ENCODE measurements around the gene TUBGCP3.
A peak's percentile ranks its signal among the peaks of the same experiment; 100 is the strongest.

The TUBGCP3 gene

DNA sequence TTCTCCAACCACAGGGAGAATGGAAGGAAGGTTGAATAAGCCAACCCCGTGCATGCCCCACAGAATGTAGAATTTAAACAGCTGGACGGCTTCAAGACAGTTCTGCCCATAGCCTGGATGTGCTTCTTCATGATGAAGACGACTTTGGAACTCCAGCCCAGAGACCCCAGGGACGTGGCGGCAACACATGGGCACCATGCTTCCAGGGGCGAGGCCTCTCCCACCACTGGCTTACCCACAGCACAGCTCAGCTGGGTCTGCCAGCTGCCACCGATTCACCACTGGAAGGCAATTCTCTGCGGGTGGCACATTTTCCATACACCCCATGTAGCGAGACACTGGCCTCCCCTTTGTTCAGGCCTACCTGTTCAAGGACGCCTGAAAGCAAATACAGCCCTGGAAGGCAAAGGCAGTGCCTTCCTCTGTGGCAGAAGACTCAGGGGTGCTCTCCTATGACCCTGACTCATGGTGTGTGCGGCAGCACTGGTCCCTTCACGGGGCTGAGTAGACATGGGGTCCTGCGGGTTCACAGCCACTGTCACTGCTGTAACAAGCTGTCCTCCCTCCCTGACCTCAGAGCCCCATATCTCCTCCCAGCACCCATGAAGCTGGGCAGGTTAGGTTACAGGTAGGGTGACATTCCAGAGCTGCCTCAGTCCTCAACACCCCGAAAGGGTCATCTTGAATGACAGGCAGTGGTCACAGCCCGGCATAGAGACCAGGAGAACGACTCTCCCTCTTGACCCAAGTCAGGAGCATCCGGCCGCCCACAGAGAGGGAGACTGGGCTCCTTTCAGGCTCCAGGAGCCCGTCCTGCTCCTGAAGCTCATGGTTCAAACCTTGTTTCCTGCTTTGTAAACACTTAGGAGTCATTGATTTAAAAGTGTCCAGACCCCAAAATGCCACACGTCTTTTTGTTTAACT, 139.1 kb downstream of the TUBGCP3 start:
- no peak for TF ChIP-seq POLR2A (IDR thresholded peaks at IDR 0.05; ENCODE audit: low read depth, low read length)
- DNase-seq (ENCODE audit: insufficient read length, low spot score) (no peak), FAIRE-seq (no peak)

DNA sequence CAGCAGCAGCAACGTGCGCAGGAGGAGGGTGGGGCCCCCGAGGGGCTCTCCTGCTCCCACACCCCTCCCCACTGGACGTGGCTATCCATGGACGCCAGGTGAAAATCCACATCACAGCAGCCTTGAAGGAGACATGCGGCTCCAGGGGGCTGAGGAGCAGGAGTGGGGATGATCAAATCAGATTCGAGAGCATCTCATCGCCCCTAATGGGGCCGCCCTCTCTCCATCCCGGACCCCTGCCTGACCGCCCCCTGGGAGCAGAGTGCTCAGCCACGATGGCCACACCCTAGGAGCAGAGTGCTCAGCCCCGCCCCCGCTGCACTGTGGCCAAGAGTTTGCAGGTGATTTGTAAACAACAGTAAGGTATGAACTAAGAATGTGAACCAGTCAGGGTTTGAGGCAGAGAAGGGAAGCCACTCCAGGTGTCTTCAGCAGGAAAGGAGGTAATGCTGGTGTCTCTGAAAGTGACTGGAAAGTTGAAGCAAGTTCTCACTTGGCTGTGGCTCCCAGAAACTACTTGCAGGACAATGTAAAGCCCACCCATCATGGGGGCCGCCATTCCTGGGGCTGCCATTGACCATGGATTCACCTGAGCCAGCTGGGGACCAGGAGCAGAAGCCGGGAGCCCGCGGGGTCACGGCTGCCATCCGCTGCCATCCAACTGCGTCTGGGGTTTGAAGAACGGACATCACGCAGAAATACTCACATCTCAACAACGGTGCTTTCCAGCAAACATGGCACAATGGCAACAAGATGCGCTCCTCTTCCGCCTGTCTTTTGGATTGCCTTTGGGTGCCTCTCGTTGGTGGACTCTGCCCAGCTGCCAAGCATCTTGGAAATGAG, 140.0 kb downstream of the TUBGCP3 start:
- FAIRE-seq, result no peak
- TF ChIP-seq POLR2A (IDR thresholded peaks at IDR 0.05; ENCODE audit: low read depth, low read length), result no peak
- no peak for DNase-seq (ENCODE audit: insufficient read length, low spot score)

DNA sequence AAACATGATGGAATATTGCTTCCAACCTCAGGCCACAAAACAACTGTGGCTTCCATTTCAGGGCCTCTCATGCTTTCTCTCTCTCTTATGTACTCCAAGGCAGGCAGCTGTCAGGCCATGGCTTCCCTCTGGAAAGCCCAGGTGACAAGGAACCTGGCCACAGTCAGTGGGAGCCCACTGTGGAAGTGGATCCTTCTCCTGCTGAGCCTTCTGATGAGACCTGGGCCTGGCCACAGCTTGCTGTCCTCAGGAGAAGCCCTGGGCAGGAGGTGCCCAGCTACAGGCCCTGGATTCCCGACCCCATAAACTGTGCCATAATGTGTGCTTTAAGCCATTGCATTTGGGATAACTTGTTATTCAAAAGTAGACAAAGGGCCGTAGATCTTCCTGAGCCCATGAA, 140.6 kb downstream of the TUBGCP3 start:
- FAIRE-seq (no peak), DNase-seq (ENCODE audit: insufficient read length, low spot score) (no peak)
- no peak for TF ChIP-seq POLR2A (IDR thresholded peaks at IDR 0.05; ENCODE audit: low read depth, low read length)

DNA sequence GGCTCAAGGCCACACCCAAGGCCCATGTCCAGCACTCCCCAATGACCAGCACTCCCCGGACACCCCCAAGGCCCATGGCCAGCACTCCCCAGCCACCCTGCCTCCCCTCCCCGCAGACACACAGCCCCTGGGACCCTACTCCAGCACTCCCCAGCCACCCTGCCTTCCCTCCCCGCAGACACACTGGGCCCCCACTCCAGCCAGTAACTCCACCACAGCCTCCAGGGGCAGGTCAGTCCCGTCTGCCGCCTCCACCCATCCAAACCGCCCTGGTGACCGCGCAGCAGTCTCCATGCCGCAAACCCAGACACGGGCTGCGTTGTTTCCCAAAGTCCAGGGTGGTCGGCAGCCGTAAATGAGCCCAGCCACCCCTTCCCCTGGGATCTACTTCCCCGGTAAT, 141.1 kb downstream of the TUBGCP3 start:
- FAIRE-seq (no peak), DNase-seq (ENCODE audit: insufficient read length, low spot score) (no peak)
- no peak for TF ChIP-seq POLR2A (IDR thresholded peaks at IDR 0.05; ENCODE audit: low read depth, low read length)

DNA sequence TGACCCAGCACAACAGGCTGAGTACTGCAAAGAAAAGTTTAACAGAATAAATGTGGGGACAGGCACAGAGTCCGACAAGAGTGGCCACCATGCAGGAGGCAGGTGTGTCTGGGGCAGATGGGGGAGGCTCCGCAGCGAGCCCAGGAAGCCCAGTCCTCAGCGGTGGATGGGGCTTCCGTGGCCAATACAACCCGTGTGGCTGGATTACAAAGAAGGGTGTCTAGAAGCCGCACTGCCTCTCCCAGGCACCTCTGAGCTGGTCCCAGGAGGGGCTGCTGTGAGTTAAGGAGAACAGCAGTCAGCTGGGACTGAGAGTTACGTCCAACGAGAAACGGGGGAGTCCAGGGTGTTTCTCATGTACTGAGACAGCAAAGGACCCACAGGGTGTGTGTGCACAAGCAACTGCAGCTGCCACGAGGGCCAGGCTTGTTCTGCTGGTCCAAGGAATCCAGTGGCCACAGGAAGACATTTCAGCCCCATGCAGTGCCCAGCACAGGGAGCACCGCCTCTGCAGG, 141.5 kb downstream of the TUBGCP3 start:
- FAIRE-seq, result no peak

DNA sequence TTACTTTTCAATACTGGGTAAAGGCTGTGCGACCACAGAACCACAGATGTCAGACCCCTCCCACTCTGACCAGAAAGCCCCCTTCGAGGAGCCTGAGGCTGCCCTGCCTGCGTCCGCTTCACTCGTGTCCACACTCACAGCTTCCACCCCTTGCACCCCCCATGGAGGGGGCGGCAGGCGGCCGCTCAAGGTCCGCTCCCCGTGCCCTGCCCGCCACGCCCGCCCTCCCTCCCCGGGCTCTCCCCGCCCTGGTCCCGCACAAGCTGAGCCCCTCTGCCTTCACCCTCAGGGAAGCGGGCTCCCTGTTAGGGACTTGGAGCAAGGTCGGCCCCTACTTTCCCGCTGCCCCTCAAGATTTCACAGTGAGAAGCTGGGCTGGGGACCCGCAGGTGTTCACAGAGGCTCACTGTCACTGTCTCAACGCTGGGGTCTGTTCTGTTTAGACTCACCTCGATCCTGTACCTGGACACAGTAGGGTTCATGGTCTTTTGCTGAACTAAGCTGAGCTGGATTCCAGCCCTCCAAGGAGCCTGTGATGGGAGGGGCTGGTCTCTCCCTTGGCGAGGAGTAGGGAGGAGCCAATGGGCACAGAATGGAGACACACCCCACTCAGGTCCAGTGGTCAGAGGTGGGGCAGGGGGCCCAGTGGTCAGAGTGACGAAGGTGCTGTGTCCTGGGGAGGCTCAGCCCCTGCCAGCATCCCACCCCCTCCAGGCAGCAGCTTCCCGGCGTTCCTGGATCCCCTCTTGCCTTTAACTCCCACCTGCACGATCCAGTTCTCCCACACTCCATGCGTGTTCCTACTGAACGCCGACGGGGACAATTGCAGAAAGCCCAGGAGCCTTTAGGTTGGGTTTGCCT, 142.3 kb downstream of the TUBGCP3 start:
- no peak for TF ChIP-seq POLR2A (IDR thresholded peaks at IDR 0.05; ENCODE audit: low read depth, low read length)
- DNase-seq (ENCODE audit: insufficient read length, low spot score) (no peak), FAIRE-seq (no peak)

More for the DNA sequence above, 141.5 kb downstream of the TUBGCP3 start:
- no peak for DNase-seq (ENCODE audit: insufficient read length, low spot score)
- no peak for TF ChIP-seq POLR2A (IDR thresholded peaks at IDR 0.05; ENCODE audit: low read depth, low read length)

DNA sequence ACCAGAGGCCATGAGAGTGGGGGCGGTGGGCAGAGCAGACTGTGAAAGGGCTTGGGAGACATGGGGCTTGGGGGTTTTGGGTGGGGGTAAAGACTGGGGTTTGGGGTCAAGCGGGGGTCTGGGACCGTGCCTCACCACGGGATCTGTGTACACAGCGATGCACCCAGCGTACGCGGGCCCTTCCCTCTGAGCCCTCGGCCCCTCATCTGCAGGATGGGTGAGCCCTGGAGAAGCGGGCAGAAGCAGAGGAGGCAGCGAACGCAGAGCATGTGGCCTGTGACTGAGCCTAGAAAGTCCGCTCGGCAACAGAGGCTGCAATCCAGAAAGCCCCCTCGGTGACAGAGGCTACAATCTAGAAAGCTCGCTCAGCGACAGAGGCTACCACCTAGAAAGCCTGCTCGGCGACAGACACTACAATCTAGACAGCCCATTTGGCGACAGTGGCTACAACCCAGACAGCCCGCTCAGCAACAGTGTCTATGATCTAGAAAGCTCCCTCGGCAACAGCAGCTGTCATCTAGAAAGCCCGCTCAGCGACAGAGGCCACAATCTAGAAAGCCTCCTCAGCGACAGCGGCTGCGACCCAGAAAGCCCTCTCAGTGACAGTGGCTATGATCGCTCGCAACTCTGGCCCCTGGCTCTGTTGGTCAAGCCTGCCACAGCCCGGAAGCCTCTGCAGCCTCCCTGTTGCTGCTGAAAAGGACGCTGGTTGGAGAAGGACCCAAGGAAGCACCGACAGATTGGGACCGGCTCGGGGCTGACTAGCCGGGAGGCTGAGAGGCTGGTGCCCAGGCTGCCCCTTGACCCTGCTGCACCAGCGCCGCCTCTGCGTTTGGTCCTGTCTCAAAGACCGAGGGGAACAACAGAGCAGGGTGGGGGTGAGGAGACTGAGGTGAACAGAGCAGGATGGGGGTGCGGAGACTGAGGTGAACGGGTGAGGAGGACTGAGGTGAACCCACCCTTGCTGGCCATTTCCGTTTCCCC, 143.2 kb downstream of the TUBGCP3 start:
- FAIRE-seq (no peak), DNase-seq (ENCODE audit: insufficient read length, low spot score) (no peak)
- TF ChIP-seq POLR2A (IDR thresholded peaks at IDR 0.05; ENCODE audit: low read depth, low read length), result no peak

DNA sequence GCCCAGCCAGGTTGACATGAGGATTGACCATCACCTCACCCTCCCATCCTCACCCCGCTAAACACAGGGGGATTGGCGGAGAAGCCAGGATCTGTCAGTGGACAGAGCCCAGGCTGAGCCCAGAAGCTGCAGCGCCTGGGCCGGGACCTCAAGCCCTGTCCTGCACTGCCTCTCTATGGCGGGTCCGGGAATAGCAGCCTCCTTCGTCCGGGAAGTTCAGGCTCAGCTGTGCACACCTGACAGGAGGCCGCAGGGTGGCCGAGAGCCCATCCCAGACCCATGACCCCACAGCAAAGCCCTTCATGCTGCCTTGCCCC, 144.0 kb downstream of the TUBGCP3 start:
- DNase-seq (ENCODE audit: insufficient read length, low spot score) (peak; percentile 98), FAIRE-seq (peak; percentile 55)
- TF ChIP-seq POLR2A (IDR thresholded peaks at IDR 0.05; ENCODE audit: low read depth, low read length), result no peak

DNA sequence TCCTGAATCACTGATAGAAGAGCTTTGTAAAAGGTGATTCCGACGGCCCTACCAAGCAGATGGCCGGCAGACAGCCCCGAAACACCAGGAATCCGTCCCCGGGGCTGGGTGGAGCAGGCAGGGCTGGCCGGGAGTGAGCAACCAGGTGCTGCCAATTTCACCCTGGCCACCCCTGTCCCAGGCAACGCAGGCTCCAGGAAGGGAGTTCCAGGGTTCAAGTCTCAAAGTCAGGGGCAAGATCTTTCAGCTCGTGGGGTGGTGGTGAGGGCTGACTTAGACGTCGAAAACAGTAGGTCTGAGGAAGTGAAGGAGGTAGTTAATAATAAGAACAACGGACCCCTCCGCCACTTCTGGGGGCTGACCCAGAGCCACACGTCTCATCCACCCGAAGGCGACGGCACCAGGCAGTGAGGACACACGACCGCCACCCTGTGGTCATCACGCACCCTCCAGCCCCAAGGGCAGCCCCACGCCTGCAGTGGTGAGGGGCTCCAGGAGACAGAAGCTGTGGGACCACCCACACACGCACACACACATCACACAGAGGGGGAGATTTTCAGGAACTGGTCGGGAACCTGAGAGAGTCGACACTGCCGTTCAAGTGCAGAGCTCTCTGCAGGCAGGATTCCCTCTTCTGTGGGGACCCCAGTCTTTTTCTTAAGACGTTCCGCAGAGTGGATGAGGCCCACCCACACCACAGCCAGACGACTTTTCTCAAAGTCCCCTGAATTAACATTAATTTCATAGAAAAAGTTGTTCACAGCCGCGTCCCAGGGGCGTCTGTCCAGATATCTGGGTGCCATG, 144.6 kb downstream of the TUBGCP3 start:
- no peak for DNase-seq (ENCODE audit: insufficient read length, low spot score)
- TF ChIP-seq POLR2A (IDR thresholded peaks at IDR 0.05; ENCODE audit: low read depth, low read length), result no peak
- FAIRE-seq, result no peak

DNA sequence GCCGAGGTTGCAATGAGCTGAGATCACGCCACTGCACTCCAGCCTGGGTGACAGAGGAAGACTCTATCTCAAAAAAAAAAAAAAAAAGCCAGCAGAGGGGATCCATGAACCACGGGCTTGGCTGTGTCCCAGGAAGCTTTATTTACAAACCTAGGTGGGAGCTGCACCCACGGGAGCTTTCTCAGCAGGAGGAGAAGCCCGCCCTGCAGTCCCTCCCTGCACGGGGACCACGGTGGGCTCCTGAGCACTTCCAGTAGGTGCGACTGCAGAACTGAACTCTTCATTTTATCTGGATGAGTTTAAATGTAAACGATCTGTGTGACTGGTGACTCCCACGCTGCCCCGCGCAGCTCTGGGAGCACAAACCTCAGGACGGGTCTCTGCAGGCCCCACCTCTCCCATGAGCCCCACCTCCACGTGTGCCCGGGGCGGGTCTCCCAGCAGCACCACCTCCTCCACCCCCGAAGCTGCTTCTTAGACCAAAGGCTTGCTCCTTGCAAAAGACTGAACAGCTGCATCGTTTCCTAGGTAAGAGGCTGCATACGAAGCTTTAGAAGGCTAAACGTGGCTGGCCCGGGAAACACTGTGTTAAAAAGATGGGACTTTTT, 145.4 kb downstream of the TUBGCP3 start:
- TF ChIP-seq POLR2A (IDR thresholded peaks at IDR 0.05; ENCODE audit: low read depth, low read length), result no peak
- FAIRE-seq (no peak), DNase-seq (ENCODE audit: insufficient read length, low spot score) (no peak)

DNA sequence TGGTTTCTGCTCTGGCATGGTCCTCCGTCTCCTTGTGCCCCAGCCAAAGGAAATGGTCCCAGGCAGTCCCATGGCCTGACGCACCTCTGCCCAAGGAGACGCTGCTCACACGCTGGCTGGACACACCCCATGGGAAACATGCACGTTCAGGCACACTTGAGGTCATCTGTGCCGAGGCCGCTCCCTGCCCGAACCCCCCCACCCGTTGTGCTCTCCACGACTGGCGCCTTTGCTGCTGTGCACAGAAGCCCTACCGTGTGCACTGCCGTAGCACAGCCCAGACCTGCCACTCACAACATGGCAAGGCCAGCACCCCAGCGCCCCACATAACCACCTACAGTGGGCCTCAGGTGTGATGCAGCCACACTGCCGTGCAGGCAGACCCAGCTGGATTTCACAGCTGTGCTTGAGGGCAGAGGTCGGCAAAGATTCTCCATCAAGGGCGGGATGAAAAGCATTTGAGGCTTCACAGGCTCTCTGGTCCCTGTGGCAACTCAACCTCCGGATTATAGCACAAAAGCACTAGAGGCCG, 146.1 kb downstream of the TUBGCP3 start:
- no peak for FAIRE-seq
- DNase-seq (ENCODE audit: insufficient read length, low spot score), result no peak
- no peak for TF ChIP-seq POLR2A (IDR thresholded peaks at IDR 0.05; ENCODE audit: low read depth, low read length)

Data from H54 (cell line).